ENCODE results near the gene CXCL5.

The CXCL5 gene

GRCh38 chr4:74018116-74018515, 19.6 kb upstream of the CXCL5 start:
- no peak for TF ChIP-seq CTCF (IDR thresholded peaks at IDR 0.05; ENCODE audit: borderline replicate concordance, control extremely low read depth, extremely low read depth, insufficient read depth, missing control alignments)
- DNase-seq (ENCODE audit: low spot score) = no peak
- in situ Hi-C loops (cut with MboI; ENCODE audit: low sequenced_read_pairs, unreplicated experiment) = no loop called here

- no peak for DNase-seq (ENCODE audit: low spot score)
- TF ChIP-seq CTCF (IDR thresholded peaks at IDR 0.05; ENCODE audit: borderline replicate concordance, control extremely low read depth, extremely low read depth, insufficient read depth, missing control alignments) = no peak
- in situ Hi-C loops (cut with MboI; ENCODE audit: low sequenced_read_pairs, unreplicated experiment) = no loop called here
These were observed 17.6 kb upstream of the CXCL5 start for GRCh38 chr4:74016068-74016467.

- TF ChIP-seq CTCF (IDR thresholded peaks at IDR 0.05; ENCODE audit: borderline replicate concordance, control extremely low read depth, extremely low read depth, insufficient read depth, missing control alignments) = no peak
- no peak for DNase-seq (ENCODE audit: low spot score)
- in situ Hi-C loops (cut with MboI; ENCODE audit: low sequenced_read_pairs, unreplicated experiment) = no loop called here
These were observed 16.8 kb upstream of the CXCL5 start for GRCh38 chr4:74015126-74015780.

- in situ Hi-C loops (cut with MboI; ENCODE audit: low sequenced_read_pairs, unreplicated experiment) = no loop called here
- no peak for TF ChIP-seq CTCF (IDR thresholded peaks at IDR 0.05; ENCODE audit: borderline replicate concordance, control extremely low read depth, extremely low read depth, insufficient read depth, missing control alignments)
- no peak for DNase-seq (ENCODE audit: low spot score)
These were observed 15.9 kb upstream of the CXCL5 start for GRCh38 chr4:74014332-74014731.

- in situ Hi-C loops (cut with MboI; ENCODE audit: low sequenced_read_pairs, unreplicated experiment) = no loop called here
- TF ChIP-seq CTCF (IDR thresholded peaks at IDR 0.05; ENCODE audit: borderline replicate concordance, control extremely low read depth, extremely low read depth, insufficient read depth, missing control alignments) = no peak
- DNase-seq (ENCODE audit: low spot score) = no peak
These were observed 14.8 kb upstream of the CXCL5 start for GRCh38 chr4:74013264-74013663.

GRCh38 chr4:74012130-74012529, 13.7 kb upstream of the CXCL5 start:
- in situ Hi-C loops (cut with MboI; ENCODE audit: low sequenced_read_pairs, unreplicated experiment) = no loop called here
- DNase-seq (ENCODE audit: low spot score) = no peak
- TF ChIP-seq CTCF (IDR thresholded peaks at IDR 0.05; ENCODE audit: borderline replicate concordance, control extremely low read depth, extremely low read depth, insufficient read depth, missing control alignments) = no peak
